GM06990 (cell line): Measurements from ENCODE around the gene DLST.

Source experiments
- DNase-seq: peaks from one replicate; pipeline ENCODE4 v3.0.0-alpha.2; 2011; ENCODE audit not compliant: insufficient read length; ENCODE audit errors: extremely low read depth
- H3K27me3 ChIP-seq: replicated peaks from 2 replicates; pipeline ENCODE4 v1.6.0; 2011; ENCODE audit warnings: low read length; ENCODE audit not compliant: control insufficient read depth, insufficient read depth
- H3K36me3 ChIP-seq: 2 replicates; pipeline ENCODE4 v1.5.1; 2011; ENCODE audit warnings: low read length; ENCODE audit not compliant: control insufficient read depth, insufficient read depth
- H3K4me3 ChIP-seq: replicated peaks from 2 replicates; pipeline ENCODE4 v1.5.1; 2011; ENCODE audit warnings: low read depth, mild to moderate bottlenecking, control low read depth, low read length
- CTCF ChIP-seq: IDR thresholded peaks from 2 replicates; pipeline ENCODE4 v1.5.1; 2011; ENCODE audit warnings: low read length, control low read depth, mild to moderate bottlenecking, inconsistent platforms; ENCODE audit not compliant: insufficient read depth, poor library complexity, severe bottlenecking

Gene DLST

DNA sequence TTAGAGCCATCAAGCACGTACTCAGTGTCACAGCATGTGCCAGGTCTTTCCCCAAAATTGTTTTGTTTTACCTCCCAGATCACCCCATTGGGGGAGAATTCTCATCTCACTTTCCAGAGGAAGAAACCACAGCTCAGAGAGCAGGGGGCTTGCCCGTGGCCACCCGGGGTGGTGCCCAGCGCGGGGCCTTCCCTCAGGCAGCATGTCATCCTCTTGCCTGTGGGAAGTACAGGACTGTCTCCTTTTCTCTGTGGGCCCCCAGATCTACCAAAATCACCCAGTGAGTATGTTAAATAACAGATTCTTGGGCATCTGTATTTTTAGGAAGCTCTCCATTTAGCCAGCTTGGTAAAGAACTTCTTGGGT, 35.4 kb downstream of the DLST start:
- H3K36me3 ChIP-seq = peaks cover 3% of the 10 kb centered on the region
- no peak for TF ChIP-seq CTCF
- DNase-seq = no peak
- H3K4me3 ChIP-seq = no peak overlapping the region
- H3K27me3 ChIP-seq = no peaks in the 10 kb centered on the region

- no peak overlapping the region for H3K4me3 ChIP-seq
- TF ChIP-seq CTCF = no peak
- no peak for DNase-seq
- H3K36me3 ChIP-seq = peaks cover 3% of the 10 kb centered on the region
- H3K27me3 ChIP-seq = no peaks in the 10 kb centered on the region
Observed at GRCh38 chr14:74917646-74918081, 35.9 kb downstream of the DLST start.

DNA sequence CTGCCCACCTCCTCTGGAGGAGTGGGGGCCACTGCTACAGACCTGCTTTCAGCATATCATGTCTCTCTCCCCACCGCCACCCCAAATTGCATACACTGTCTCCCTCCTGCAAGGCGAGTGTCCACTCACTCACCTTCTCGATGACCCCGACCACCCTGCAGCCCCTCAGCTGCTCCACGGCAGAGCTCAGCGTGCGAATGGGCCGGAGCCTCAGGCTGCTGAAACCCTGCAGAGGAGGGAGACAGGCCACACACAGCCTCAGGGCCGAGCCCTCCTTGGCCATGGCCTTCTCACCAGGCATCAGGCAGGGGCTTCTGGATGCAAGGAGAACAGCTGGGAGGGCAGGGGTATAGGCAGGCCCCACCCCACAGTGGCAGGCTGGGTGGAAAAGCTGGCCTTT, 36.7 kb downstream of the DLST start:
- no peak for DNase-seq
- no peaks in the 10 kb centered on the region for H3K27me3 ChIP-seq
- H3K36me3 ChIP-seq = peaks cover 3% of the 10 kb centered on the region
- H3K4me3 ChIP-seq = no peak overlapping the region
- TF ChIP-seq CTCF = no peak

- DNase-seq = no peak
- H3K36me3 ChIP-seq = peaks cover 3% of the 10 kb centered on the region
- no peak for TF ChIP-seq CTCF
- H3K27me3 ChIP-seq = no peaks in the 10 kb centered on the region
- no peak overlapping the region for H3K4me3 ChIP-seq
Observed at GRCh38 chr14:74919421-74920165, 37.9 kb downstream of the DLST start.

DNA sequence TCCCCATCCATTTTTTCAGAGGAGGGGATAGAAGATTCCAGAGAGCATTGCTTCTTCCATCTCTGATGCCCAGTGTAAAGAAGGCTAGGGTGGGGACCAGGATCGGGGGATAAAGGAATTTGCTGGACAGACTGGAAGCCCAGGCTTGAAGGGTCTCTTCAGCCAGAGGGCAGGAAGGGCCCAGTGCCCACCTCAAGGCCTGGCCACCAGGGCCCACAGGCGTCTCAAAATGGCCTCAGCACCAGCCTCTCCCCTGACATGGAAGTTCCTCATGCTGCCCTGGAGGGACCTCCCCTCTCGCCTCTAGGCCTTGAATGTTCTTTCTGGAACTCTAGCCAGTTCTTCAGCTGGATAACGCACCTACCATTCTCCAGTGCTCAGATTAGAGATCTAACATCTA, 38.6 kb downstream of the DLST start:
- Histone ChIP-seq H3K27me3 (no peaks in the 10 kb centered on the region), H3K36me3 (peaks cover 3% of the 10 kb centered on the region; the same call in 1 of the 2 replicates), H3K4me3 (no peak overlapping the region)
- TF ChIP-seq CTCF = no peak
- DNase-seq = no peak
